HG03469 (cell line): ENCODE measurements around the gene PLA2G4C.

ENCODE experiments used
- ATAC-seq: cut with Tn5 transposase; IDR thresholded peaks from one replicate; pipeline ENCODE4 v1.9.1; 2021; ENCODE audit warnings: mild to moderate bottlenecking, moderate library complexity, moderate number of reproducible peaks; ENCODE audit not compliant: unreplicated experiment

PLA2G4C gene

GRCh38 chr19:48059331-48059730 is 51.3 kb downstream of the PLA2G4C start:
- ATAC-seq = no peak

GRCh38 chr19:48053856-48054255 is 56.8 kb downstream of the PLA2G4C start:
- ATAC-seq = no peak

DNA sequence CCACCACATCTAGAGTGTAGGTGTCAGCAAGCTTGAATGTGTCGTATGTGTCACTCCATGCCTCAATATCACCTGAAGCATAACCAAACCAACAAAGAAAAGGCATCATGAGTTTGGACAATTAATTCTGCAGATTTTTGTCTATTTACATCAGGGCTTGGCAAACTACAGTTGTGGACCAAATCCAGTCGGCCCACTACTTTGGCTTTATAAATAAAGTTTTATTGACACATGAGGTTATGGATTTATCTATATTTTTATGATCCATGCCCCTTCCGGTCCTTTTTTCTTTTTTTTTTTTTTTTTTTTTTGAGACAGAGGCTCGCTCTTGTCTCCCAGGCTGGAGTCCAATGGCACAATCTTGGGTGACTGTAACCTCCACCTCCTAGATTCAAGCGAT is 57.5 kb downstream of the PLA2G4C start:
- ATAC-seq = no peak

GRCh38 chr19:48051335-48052033 is 59.1 kb downstream of the PLA2G4C start:
- no peak for ATAC-seq

DNA sequence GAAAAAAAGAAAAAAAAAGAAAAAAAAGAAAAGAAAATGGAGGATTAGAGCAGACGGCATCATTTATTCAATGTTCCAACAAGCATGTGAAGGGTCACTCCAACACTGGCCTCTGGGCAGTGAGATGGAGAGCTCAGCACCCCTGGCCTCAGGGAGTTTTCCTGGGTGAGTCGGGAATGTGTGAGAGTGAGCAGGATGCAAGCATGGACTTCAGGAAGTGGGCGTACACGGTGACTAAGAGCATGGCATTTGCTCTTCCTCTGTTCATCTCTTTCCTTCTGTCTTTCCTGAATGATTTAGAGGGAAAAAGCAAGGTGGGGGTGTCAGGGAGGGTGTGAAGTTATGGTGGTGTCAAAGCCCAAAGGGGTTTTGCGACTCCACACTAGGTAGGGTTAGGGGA is 66.1 kb downstream of the PLA2G4C start:
- ATAC-seq = no peak

GRCh38 chr19:48043675-48044258 is 66.8 kb downstream of the PLA2G4C start, which contains the start of gene CABP5:
CABP5 (minus strand) TSS chr19:48044079; CDS start chr19:48043922, 157 bp downstream.
- no peak for ATAC-seq

GRCh38 chr19:48041877-48042580 is 68.6 kb downstream of the PLA2G4C start:
- no peak for ATAC-seq

GRCh38 chr19:48036765-48037164 is 73.9 kb downstream of the PLA2G4C start:
- no peak for ATAC-seq

- no peak for ATAC-seq
Measured at GRCh38 chr19:48033604-48034003, 77.0 kb downstream of the PLA2G4C start.

- ATAC-seq = no peak
Measured at GRCh38 chr19:48030073-48030472, 80.5 kb downstream of the PLA2G4C start.

- no peak for ATAC-seq
Measured at GRCh38 chr19:48029431-48029830, 81.2 kb downstream of the PLA2G4C start.

GRCh38 chr19:48025480-48025879 is 85.1 kb downstream of the PLA2G4C start:
- no peak for ATAC-seq

- no peak for ATAC-seq
Measured at GRCh38 chr19:48023518-48023917, 87.1 kb downstream of the PLA2G4C start.

DNA sequence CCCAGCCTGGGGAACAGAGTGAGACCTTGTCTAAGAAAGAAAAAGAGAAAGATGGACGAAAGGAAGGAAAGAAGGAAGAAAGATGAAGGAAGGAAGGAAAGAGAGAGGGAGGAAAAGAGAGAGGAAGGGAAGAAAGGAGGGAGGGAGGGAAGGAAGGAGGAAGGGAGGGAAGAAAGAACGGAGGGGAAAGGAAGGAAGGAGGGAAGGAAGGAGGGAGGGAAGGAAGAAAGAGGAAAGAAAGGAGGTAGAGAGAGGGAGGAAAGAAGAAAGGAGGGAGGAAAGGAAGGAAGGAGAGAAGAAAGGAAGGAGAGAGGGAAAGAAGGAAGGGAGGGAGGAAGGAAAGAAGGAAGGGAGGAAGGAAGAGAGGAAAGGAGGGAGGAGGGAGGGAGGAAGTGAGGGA is 87.6 kb downstream of the PLA2G4C start:
- ATAC-seq = no peak

DNA sequence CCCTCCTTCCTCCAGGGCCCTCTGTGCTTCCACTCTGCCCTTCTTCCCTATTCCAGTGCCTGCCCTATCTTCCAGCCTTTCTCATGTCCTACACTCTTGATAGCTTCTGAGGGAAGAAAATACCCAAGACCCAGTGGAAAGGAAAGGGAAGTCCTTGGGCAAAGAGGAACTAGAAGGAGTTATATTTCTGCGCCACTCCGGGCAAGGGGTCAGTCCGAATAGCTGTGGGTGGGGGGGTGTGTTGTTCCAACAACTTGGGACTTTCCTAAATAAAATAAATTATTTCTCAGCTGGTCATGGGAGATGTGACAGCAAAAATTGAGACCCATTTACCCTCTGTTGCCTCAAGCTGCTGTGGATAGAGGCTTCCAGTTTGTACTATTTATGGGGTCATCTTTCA is 89.9 kb downstream of the PLA2G4C start:
- no peak for ATAC-seq

DNA sequence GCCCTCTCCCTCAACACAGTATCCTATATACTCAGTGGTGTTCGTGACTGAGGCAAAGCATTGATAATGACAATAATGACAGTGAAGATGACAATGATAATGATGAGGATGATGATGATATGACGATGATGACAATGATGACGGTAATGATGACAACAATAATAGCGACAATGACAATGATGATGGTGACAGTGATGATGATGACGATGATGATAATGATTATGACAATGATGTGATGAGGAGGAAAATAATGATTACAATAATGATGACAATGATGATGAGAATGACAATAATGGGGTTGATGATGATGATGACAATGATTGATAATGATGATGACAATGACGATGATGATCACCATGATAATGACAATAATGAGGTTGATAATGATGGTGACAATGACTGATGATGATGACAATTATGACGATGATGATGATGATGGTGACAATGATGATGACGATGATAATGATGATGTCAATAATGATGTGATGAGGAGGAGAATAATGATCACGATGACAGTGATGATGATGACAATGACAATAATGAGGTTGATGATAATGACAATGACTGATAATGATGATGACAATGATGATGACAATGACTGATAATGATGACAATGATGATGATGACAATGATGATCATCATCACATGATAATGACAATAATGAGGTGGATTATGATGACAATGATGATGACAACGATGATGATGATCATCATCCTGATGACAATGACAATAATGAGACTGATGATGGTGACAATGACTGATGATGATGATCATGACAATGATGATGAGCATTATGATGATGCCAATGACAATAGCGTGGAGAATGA is 99.5 kb downstream of the PLA2G4C start:
- ATAC-seq = no peak

GRCh38 chr19:48006762-48007161 is 103.9 kb downstream of the PLA2G4C start:
- no peak for ATAC-seq

- no peak for ATAC-seq
Measured at GRCh38 chr19:48004236-48004635, 106.4 kb downstream of the PLA2G4C start.

GRCh38 chr19:48000846-48001245 is 109.8 kb downstream of the PLA2G4C start:
- ATAC-seq = no peak

DNA sequence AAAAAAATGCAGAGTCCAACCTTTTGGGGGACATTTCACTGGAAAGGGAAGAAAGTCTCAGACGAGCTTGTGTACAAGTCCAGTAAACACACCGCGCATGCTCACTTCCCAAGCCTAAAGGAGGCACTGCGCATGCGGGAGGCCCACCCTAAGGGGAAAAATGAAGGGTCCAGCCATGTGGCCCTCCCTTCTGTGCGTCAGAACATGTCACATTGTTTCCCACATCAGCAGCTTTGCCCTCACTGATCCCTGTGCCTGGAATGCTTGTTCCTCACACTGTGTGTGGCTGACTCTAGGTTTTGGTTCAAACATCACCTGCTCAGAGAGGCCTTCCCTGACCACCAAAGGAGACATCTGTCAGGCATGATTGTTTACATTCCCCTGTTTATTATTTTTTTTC is 111.8 kb downstream of the PLA2G4C start:
- ATAC-seq = no peak
